Measurements from ENCODE around the gene DBI.

The DBI gene

GRCh38 chr2:119387381-119388129 lies 20.8 kb downstream of the DBI start:
- ChIA-PET POLR2A (interaction anchor here (0.9 kb wide), 1 partner anchor 76 kb away, joined by 3 read pairs; no protein-coding TSS in a partner anchor), CTCF (interaction anchor here (0.6 kb wide), 1 partner anchor 44 kb away, joined by 3 read pairs; the partner anchor contains the start of gene TMEM37)
- peak; percentile 25 for TF ChIP-seq CTCF (IDR thresholded peaks at IDR 0.05; ENCODE audit: insufficient read depth, low read length, missing control alignments)
- H3K4me3 ChIP-seq (ENCODE audit: low read depth, low read length): no peak overlapping the region
- DNase-seq (ENCODE audit: low read depth, low spot score): peak; percentile 21

DNA sequence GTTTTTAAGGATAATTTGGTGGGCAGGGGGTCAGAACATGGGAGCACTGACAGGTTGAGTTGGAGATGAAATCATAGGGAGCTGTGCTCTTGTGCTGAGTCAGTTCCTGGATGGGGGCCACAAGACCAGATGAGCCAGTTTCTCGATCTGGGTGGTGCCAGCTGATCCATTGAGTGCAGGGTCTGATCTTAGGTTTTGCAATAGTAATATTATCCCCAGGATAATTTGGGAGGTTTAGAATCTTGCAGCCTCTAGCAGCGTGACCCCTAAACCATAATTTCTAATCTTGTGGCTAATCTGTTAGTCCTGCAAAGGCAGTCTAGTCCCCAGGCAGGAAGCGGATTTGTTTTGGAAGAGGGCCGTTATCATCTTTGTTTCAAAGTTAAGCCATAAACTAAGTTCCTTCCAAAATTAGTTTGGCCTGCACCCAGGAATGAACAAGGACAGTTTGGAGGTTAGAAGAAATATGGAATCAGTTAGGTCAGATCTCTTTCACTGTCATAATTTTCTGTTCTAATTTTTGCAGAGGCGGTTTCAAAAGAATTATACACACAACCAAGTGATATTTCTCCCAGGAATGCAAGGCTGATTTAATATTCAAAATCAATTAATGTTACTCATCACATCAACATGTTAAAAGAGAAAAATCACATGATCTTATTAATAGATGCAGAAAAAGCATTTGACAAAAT lies 23.0 kb downstream of the DBI start:
- DNase-seq (ENCODE audit: low read depth, low spot score): no peak
- ChIA-PET CTCF (interaction anchor here (0.9 kb wide), 1 partner anchor 87 kb away, joined by 6 read pairs; no protein-coding TSS in a partner anchor), POLR2A (interaction anchor here (1.5 kb wide), 1 partner anchor 23 kb away, joined by 4 read pairs; the partner anchor contains the start of genes C2orf76 and DBI)
- no peak overlapping the region for H3K4me3 ChIP-seq (ENCODE audit: low read depth, low read length)
- no peak for TF ChIP-seq CTCF (IDR thresholded peaks at IDR 0.05; ENCODE audit: insufficient read depth, low read length, missing control alignments)

DNA sequence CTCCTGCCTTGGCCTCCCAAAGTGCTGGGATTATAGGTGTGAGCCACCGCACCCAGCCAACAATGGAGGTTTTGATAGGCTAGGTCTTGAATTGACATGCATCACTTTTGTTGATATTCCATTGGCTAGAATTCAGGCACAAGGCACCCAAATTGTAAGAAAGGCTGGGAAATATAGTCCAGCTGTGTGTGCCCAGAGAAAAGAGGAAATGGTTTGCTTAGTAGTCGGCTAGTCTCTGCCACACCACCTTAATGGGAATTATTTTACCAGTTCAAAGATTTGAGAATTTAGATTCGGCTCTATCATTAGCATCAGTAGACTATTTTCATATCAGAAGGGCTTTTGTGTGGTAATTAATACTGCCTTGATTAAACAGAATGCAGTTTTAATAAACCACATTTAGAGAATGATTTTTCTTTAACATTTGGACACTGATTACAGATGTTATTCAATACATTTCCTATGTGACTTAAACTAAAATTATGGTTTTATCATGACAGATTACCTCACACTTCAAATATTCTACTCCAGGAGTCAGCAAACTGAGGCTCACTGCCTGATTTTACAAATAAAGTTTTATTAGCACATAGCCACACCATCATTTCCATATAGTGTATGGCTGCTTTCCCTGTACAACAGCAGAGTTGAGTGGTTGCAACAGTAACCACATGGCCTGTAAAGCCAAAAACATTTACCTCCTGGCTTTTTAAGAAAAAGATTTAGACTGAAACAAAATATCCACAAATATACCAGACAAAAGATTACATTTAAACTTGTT lies 27.4 kb downstream of the DBI start:
- no peak for DNase-seq (ENCODE audit: low read depth, low spot score)
- TF ChIP-seq CTCF (IDR thresholded peaks at IDR 0.05; ENCODE audit: insufficient read depth, low read length, missing control alignments): no peak
- H3K4me3 ChIP-seq (ENCODE audit: low read depth, low read length): no peak overlapping the region
- POLR2A ChIA-PET: no interaction called here
- CTCF ChIA-PET: interaction anchor here (1.1 kb wide), 1 partner anchor 16 kb away, joined by 3 read pairs; no protein-coding TSS in a partner anchor

- ChIA-PET POLR2A (no interaction called here), CTCF (interaction anchor here (0.9 kb wide), 1 partner anchor 79 kb away, joined by 5 read pairs; no protein-coding TSS in a partner anchor)
- no peak overlapping the region for H3K4me3 ChIP-seq (ENCODE audit: low read depth, low read length)
- no peak for DNase-seq (ENCODE audit: low read depth, low spot score)
- TF ChIP-seq CTCF (IDR thresholded peaks at IDR 0.05; ENCODE audit: insufficient read depth, low read length, missing control alignments): no peak
Observed at GRCh38 chr2:119397196-119397595, 30.4 kb downstream of the DBI start.

- ChIA-PET POLR2A (no interaction called here), CTCF (no interaction called here)
- TF ChIP-seq CTCF (IDR thresholded peaks at IDR 0.05; ENCODE audit: insufficient read depth, low read length, missing control alignments): no peak
- DNase-seq (ENCODE audit: low read depth, low spot score): no peak
- H3K4me3 ChIP-seq (ENCODE audit: low read depth, low read length): no peak overlapping the region
Observed at GRCh38 chr2:119402106-119402505, 35.3 kb downstream of the DBI start.
